GM18498 (cell line): Measurements from ENCODE around the gene MYO3A.

Experiments
- ATAC-seq: cut with Tn5 transposase; IDR thresholded peaks from one replicate; pipeline ENCODE4 v1.9.1; 2021; ENCODE audit warnings: mild to moderate bottlenecking, moderate library complexity; ENCODE audit not compliant: unreplicated experiment

MYO3A gene, protein sequence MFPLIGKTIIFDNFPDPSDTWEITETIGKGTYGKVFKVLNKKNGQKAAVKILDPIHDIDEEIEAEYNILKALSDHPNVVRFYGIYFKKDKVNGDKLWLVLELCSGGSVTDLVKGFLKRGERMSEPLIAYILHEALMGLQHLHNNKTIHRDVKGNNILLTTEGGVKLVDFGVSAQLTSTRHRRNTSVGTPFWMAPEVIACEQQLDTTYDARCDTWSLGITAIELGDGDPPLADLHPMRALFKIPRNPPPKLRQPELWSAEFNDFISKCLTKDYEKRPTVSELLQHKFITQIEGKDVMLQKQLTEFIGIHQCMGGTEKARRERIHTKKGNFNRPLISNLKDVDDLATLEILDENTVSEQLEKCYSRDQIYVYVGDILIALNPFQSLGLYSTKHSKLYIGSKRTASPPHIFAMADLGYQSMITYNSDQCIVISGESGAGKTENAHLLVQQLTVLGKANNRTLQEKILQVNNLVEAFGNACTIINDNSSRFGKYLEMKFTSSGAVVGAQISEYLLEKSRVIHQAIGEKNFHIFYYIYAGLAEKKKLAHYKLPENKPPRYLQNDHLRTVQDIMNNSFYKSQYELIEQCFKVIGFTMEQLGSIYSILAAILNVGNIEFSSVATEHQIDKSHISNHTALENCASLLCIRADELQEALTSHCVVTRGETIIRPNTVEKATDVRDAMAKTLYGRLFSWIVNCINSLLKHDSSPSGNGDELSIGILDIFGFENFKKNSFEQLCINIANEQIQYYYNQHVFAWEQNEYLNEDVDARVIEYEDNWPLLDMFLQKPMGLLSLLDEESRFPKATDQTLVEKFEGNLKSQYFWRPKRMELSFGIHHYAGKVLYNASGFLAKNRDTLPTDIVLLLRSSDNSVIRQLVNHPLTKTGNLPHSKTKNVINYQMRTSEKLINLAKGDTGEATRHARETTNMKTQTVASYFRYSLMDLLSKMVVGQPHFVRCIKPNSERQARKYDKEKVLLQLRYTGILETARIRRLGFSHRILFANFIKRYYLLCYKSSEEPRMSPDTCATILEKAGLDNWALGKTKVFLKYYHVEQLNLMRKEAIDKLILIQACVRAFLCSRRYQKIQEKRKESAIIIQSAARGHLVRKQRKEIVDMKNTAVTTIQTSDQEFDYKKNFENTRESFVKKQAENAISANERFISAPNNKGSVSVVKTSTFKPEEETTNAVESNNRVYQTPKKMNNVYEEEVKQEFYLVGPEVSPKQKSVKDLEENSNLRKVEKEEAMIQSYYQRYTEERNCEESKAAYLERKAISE (N-terminal part only)

DNA sequence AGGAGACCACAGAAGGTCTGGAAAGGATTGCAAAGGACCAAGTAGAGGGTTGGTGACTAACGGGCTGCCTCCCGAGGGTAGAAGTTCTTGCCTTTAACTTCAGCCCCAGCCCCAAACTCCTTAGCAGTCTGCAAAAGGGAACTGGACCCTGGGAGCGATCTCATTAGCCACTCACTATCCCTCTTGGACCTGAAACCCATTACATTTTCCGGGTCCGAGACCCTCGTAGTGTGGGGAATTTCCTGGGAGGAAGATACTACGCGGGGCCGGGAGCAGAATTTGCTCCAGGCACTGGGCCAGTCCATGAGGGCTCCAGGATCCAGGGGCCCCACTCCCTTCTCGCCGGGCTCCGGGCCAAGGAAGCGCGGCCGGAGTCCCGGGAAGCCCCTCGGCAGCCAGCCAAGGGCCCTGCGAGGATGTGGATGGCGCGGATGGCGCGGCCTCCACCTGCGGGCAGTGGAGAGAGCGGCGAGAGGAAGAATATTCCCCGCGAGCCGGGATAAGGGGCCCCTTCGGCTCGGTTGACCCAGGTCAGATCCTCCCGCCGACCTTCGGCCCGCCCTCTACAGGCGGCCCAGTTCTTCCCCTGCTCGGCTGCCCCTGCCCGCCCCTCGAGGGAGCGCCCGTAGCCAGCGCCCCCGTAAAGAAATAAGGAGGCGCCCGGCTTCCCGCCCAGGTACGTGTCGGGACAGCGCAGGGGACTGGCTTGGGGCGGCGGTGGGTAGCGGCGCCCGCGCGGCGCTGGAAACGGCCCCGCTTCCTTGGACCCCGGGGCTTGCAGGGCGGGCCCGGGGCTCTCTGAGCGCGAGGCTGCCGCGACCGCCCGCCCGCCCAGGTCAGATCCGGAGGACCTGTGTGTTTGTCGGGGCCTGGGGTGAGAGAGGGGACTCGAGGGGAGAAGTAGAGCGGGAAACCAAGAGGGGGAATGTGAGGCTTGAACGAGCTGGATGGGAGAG lies at the start of gene MYO3A:
MYO3A (plus strand) TSS at position 577 of the 956 bp plus-strand sequence. CDS start 17,882 bp downstream, outside the sequence.
- no peak for ATAC-seq

DNA sequence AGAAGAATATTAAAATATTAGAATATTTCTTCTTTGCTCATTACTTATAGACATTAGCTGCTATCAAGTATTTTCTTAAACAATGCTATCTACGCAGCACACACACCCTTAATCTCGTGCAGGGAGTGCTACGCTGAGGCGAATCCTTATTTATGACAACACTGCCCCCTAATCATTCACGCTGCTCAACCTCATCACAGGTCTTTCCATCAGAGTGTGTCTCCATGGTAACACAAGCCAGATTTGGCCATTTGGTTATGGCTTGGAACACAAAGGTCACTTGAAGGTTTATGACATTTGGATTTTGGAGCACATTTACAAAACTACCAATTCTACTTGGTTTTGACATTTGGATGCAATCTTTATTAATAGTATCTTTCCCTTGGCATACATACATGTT lies 45.4 kb upstream of the MYO3A start:
- ATAC-seq = no peak

DNA sequence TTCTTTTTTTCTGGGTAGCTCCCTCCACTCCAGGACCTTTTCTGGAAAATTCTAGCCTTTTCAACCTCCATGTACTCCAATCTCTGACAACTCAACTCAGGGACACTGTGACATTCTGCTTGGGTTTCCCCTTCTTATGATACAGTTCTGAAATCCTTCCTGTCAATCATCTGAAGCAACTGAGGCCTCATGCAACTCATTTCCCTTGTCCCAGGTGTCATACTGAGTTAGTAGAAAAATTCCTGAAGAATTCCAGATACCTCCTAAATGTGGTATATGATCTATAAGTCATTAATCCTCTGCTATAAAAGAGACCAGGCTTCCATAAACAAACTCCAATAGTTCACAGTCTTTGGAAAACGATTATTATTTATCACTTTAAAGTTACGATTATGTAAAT lies 43.0 kb upstream of the MYO3A start:
- no peak for ATAC-seq

DNA sequence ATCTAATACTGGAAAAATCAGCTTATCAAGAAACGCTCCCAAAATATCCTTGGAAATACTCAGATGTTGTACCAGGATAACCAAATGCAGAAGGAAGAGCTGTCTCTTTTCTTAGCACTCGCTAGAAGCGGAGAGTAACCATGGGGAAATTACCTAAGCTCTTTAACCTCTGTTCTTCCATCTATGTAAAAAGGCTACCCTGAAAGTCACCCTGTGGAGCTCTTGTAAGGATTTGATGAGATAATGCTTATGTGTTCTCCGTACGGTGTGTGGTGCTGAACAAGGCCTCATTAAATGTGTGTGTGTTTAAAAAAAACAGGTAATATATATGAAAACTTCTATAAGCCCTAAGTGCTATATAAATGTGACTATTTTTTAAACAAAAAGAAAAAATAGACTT lies 38.2 kb upstream of the MYO3A start:
- ATAC-seq = no peak

DNA sequence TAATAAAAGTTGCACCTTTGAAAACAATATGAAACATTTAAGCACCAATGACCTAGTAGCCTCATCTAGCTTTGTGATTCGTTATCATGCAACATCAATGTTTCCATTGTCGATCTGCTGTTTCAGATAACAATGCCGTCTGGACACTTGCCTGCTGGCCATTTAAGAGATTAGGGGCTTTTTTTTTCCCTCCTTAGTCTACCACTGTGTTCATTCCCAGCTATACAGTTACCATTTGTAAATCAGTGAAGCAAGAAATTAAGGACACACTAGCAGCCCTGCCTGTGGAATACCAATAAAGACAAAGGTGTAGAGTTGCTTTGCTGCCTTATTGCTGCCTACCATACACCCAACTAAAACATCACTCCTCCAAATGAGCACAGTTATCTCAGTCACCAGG lies 37.6 kb upstream of the MYO3A start:
- no peak for ATAC-seq

DNA sequence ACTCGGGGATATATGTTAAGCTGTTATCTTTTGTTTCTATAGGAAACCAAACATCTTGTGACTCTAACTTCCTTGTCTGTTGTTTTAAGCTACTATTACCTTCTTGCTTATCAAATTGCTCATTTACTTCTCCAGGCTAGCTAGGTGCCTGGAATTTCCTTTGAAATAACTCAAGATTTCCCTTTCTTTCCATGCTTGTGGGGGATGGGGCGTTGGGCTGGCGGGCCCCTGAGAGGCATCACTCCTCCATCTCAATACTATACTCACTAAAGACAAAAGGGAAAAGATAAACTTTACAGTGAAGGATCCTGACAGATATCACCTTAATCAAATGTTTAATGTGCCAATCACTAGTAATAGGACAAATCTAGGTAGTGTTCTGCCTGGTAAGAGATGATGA lies 34.7 kb upstream of the MYO3A start:
- no peak for ATAC-seq

DNA sequence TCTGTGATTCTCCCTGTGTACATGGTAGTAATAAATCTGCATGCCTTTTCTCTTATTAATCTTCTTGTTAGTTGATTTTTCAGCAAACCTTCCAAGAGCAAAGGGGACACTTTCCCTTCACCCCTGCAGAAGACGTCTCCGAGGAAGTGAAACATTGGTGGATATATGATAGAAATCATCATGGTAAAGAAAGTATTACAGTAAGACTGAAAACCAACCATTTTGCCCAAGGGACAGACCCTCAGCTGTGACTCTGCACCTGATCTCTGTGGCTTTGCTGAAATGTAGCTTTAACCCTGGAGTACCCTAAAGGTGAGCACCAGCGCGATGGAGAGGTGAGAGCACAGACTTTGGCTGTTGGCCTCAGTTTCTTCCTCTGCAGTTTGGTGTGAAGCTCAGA lies 32.8 kb upstream of the MYO3A start:
- ATAC-seq = no peak

DNA sequence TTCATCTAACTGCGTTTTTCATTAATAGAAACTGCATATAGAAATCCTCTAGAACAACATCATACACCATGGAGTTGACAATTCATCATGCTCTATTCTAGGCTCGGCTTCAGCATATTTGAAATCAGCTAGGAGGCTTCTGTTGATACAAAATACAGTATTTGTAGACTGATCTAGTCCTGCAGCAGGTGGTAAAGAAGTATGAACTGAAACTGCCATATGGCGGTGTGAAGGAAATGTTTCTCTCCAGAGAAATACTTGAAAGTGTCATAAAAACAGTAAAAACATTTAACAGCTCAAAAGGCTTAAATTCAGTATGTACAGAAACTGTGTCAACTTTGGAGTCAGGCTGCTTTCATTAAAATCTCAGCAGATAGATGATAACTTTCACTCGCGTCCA lies 32.0 kb upstream of the MYO3A start:
- no peak for ATAC-seq

DNA sequence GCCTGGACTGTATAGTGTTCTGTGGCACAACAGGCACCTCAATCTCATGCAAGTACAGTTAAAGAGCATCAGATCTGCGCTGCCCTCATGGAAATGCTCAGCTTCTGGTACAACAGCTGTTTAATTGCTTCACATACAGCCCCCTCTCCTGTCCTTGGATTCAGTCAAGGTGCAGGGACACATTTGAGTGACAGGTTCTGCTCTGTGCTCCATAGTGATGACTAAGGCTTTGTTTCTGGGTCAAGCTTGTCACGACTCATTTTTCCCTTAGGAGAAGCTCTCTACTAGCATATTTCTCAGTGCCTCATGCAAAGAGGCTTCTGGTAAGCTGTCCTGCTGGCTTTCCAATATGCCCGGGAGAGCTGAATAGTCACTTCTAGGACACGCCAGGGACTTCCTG lies 26.8 kb upstream of the MYO3A start:
- no peak for ATAC-seq

DNA sequence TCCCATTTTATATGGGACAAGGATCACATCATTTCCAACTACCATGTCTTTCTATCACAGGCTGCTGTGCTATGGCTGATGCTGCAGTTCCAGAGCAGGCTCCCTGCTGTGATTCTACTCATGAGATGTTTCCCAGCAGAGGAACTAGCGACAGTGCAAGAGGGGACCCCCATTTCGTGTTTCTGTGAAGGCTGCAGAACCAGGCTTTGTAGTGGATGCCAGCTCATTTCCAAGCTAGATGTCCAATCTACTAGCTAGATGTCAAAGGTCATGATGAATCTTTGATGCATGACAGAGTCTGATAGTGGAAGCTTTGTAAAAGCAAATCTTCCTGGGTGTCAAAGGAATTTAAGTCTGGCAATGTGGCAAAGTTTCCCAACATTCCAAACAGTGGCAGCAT lies 21.2 kb upstream of the MYO3A start:
- no peak for ATAC-seq

DNA sequence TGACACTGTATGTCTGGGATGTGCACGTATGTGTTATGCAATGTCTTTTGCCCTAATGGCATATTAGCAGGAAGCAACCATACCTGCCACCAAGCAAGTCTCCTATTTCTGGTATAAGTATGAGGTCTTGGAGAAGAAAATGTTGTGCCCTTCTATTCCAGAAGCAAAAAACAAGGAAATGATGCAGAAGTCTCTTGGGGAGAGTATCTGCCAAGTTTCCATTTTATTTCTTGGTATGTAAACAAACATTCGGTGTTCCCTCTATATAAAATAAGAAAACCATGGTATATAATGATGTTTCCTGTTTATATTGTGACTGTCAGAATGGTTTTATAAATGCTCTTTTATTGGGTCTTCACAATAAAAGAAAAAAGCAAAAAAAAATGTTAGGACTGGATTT lies 19.3 kb upstream of the MYO3A start:
- no peak for ATAC-seq

DNA sequence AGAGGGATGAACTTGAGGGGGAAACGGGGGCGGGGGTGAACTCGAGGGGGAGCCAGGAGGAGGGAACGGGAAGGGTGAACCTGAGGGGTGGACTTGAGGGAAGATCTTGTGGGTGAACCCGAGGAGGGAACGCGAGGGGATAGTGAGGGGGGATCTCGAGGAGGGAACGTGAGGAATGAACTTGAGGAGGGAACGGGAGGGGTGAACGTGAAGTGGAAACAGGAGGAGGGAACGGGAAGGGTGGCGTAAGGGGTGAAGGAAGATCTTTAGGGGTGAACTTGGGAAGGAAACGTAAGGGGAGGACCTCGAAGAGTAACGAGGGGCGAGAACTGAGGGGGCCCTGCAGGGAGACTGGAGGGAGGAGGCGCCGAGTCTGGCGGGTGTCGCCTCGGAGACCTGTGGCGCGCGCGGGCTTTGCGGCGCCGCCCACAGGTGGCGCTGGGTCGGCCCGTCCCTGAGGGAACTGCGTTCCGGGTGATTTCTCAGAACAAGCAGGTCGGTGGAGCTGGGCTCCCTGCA lies 651 bp downstream of the MYO3A start:
- ATAC-seq = peak; percentile 74

DNA sequence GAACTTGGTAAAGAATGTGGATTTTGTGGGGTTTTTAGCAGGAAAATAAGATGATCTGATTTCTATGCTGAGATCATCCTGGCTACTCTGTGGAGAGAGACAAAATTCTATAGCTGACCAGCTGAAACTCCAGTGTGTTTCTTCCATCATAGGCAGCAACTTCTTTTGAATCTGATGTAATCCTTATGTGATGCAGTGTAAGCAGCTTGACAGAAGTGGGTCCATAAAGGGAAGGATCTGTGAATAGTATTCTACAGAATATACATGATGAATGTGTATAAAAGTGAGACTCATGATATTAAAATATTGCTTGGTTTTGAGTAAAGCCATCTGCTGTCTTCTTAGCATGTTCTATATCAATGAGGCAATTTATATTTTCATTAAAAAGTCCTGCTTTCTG lies 4.4 kb downstream of the MYO3A start:
- ATAC-seq = no peak

DNA sequence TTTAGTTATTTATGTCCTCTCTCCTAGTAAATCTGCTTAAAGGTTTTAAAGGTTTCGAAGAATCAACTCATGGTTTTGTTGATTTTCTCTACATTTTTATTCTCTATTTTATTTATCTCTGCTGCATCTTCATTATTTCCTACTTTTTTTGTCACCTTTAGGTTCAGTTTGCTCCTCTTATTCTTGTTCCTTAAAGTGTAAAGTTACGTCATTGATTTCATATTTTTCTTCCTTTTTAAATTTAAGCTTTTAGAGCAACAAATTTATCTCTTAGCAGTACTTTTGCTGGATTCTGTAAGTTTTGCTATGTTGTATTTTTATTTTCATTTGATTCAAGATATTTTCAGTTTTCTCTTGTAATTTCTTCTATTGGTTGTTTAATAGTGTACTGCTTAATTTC lies 10.7 kb downstream of the MYO3A start:
- no peak for ATAC-seq

DNA sequence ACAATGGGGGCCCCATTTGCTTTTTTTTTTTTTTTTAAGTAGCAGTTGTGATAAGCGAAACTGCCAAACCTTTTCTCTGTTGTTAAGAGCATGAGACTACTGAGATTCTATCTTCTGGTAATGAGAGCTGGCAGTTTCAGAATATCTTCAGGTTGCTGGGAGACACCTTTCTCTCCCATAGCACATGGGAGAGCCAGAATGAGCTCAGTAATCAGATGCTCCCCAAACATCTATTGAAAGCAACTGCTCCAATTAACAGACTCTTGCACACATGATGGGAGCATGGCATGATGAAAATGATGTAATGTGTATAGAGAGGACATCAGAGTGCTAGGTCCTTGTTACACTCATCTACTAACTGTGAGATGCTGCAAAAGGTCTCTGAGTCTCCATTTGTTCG lies 18.8 kb downstream of the MYO3A start:
- ATAC-seq = peak; percentile 57

DNA sequence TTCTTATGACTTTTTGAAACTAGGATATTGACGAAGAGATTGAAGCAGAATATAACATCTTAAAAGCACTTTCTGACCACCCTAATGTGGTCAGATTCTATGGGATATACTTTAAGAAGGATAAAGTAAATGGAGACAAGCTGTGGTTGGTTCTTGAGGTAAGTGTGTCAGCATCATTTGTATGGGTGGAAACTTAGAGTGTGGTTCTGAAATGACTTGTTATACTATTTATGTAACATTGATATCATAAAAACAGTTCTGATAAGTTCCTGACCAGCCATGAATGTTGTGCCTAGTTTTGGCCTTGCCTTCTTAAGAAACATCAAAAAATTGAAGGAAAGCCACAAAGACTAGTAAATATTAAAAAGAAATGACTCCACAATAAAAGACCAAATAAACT lies 20.8 kb downstream of the MYO3A start:
- ATAC-seq = no peak

DNA sequence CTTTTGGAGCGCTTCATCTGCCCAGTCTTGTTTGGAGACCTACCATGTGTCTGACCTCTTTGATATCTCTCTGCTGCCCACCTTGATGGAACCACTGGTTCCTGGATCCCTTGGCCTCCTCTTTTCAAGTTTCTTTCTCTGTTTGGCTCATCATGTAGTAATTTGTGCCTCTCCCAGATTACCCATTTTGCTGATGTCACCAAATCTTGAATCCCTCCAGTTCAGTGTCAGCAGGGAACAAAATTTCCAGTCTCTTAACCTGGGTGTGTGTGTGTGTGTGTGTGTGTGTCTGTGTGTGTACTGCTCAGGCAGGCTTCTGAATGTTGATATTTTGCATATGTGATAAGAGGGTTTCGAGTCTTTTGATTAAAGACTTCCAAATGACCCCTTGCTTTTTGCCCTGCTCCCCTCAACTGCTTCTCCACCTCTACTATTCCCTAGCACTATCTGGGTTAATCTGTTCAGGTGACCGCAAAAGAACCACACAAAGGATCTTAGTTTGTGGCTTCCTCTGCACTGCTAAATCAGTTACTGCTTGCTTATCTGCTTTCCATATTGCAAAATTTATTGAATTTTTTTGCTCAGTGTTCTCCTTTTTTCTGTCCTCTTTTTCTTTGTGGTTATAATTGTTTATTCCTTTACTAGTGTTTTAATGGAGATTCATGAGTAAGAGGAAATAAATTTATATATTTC lies 25.7 kb downstream of the MYO3A start:
- no peak for ATAC-seq

DNA sequence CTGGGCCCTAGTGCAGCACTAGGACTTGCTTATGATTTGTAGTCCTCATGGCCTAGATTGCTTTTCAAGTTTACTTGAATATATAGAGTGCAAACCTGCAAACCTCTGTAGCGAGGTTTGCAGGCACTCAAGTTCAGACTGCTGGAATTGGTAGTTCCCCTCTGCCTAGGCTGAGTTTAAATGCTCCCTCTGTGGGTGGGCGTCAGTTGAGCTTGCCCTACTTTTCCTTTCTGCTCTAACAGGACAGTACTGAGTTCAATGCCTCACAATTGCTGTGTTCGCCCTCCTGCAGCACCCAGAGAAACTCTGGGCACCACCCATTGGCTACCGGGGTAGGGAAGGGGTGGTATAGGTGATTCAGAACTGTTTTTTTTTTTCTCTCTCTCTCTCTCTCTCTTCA lies 31.6 kb downstream of the MYO3A start:
- no peak for ATAC-seq

DNA sequence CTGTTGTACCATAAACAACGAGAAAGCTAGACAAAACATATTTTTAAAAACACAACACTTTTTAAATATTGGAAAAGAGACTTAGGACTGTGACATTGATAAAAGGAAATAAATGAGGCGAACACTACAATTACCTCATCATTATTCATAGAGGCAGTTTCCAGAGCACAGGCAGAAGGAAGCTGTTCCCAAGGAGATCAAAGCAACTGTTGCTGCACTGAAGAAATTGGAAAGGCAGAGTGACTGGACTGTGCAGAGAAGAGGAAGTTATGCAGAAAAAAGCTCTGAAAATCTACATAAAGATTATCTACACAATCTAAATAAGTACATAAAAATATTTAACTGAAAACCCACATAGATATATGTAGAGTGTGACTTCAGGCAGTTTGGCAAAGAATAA lies 32.8 kb downstream of the MYO3A start:
- no peak for ATAC-seq
